SK-N-SH treated with all-trans-retinoic acid at 6 μM for 48 hours (cell line): ENCODE data around the gene CWC27.

Experiments
- CREB5 ChIP-seq: fragments of 250-450 bp; sonication (Bioruptor Pico); IDR thresholded peaks from 2 replicates; pipeline ENCODE4 v1.5.1; 2020; ENCODE audit warnings: low read depth, mild to moderate bottlenecking, moderate library complexity
- CSRNP3 ChIP-seq: fragments of 250-450 bp; sonication (Bioruptor Pico); IDR thresholded peaks from 2 replicates; pipeline ENCODE4 v1.5.1; 2021; ENCODE audit warnings: mild to moderate bottlenecking, moderate library complexity
- ESRRG ChIP-seq: fragments of 250-450 bp; sonication (Bioruptor Pico); IDR thresholded peaks from 2 replicates; pipeline ENCODE4 v1.6.1; 2021; ENCODE audit warnings: mild to moderate bottlenecking
- POU6F1 ChIP-seq: fragments of 250-450 bp; sonication (Bioruptor Pico); IDR thresholded peaks from 2 replicates; pipeline ENCODE4 v1.8.0; 2021; ENCODE audit warnings: low read depth, mild to moderate bottlenecking, moderate library complexity, borderline replicate concordance
- ZFP3 ChIP-seq: fragments of 250-450 bp; sonication (Bioruptor Pico); IDR thresholded peaks from 2 replicates; pipeline ENCODE4 v1.5.0; 2020; ENCODE audit warnings: mild to moderate bottlenecking, moderate library complexity
- ZFP30 ChIP-seq: fragments of 450-650 bp; formaldehyde crosslinking; IDR thresholded peaks from 2 replicates; pipeline ENCODE4 v1.5.0; 2022; ENCODE audit warnings: mild to moderate bottlenecking, moderate library complexity

GRCh38 chr5:64930672-64931318 is 162.1 kb downstream of the CWC27 start:
- TF ChIP-seq CSRNP3 (CRISPR knock-in tag) = no peak
- no peak for TF ChIP-seq ZFP3 (CRISPR knock-in tag)
- no peak for TF ChIP-seq CREB5 (CRISPR knock-in tag)
- no peak for TF ChIP-seq POU6F1
- no peak for TF ChIP-seq ZFP30
- no peak for TF ChIP-seq ESRRG (CRISPR knock-in tag)
